AML-193 (cell line): ENCODE measurements around the gene PCDHGB5.

Source experiments
- DNase-seq, 2 experiments: peaks; one replicate each; lab custom pipeline; 2025; lab: John Stamatoyannopoulos, UW

Gene PCDHGB5

GRCh38 chr5:141441571-141442170 is 43.9 kb downstream of the PCDHGB5 start:
- DNase-seq: no peak
